SK-N-SH (cell line): ENCODE results near the gene COPS4. TPM values are rescaled to one million over a fixed set of nuclear protein-coding genes. Genes with fewer than 3 reads are reported as not detected.
A peak's percentile ranks its signal among the peaks of the same experiment; 100 is the strongest.

Experiments
- CTCF ChIA-PET: fragments of 300-600, 350-600 bp; formaldehyde crosslinking; extraction: SDS; loops from one replicate; lab custom pipeline; 2021; lab: Yijun Ruan, JAX
- POLR2A ChIA-PET: fragments of 350-600 bp; sonication (Branson Sonifier 250); formaldehyde crosslinking; extraction: SDS; loops from one replicate; lab custom pipeline; 2020; ENCODE audit warnings: antibody characterized with exemption, inconsistent platforms; lab: Yijun Ruan, JAX
- DNase-seq: peaks from one replicate; pipeline ENCODE4 v3.0.0; 2012
- H2AFZ ChIP-seq: fragments of 200-600 bp; sonication (generic); 2 replicates; pipeline ENCODE4 v1.8.1; 2016; ENCODE audit warnings: antibody characterized with exemption, mild to moderate bottlenecking, low read depth
- H3F3A ChIP-seq: fragments of 200-600 bp; sonication (generic); replicated peaks from 2 replicates; pipeline ENCODE3; 2016; ENCODE audit warnings: antibody characterized with exemption, mild to moderate bottlenecking; ENCODE audit not compliant: insufficient read depth
- H3K27ac ChIP-seq, 2 experiments: fragments of 200-500 bp in 1 of 2; fragments of 200-600 bp in 1 of 2; sonication (Bioruptor generic) in 1 of 2; sonication (generic), shearing (Covaris generic) in 1 of 2; 2 replicates each; pipeline versions ENCODE4 v1.5.1 to v1.6.1; 2014 to 2016; ENCODE audit warnings: low read depth in 2 of 2, inconsistent platforms in 1 of 2, low read length in 1 of 2, mild to moderate bottlenecking in 1 of 2, mixed read lengths in 1 of 2
- H3K27me3 ChIP-seq: fragments of 200-600 bp; sonication (generic), shearing (Covaris generic); 2 replicates; pipeline ENCODE4 v1.6.1; 2016; ENCODE audit warnings: mixed run types; ENCODE audit not compliant: insufficient read depth
- H3K36me3 ChIP-seq, 2 experiments: fragments of 200-500 bp in 1 of 2; fragments of 200-600 bp in 1 of 2; sonication (Bioruptor generic) in 1 of 2; sonication (generic) in 1 of 2; replicated peaks in 1 of 2; 2 replicates each; pipeline versions ENCODE3 to v1.5.1; 2014 to 2016; ENCODE audit warnings: low read length in 1 of 2, mild to moderate bottlenecking in 1 of 2; ENCODE audit not compliant: insufficient read depth in 2 of 2, control insufficient read depth in 1 of 2
- H3K4me1 ChIP-seq, 2 experiments: fragments of 200-500 bp in 1 of 2; fragments of 200-600 bp in 1 of 2; sonication (Bioruptor generic) in 1 of 2; sonication (generic), shearing (Covaris generic) in 1 of 2; 2 replicates each; pipeline versions ENCODE4 v1.5.1 to v1.6.1; 2014 to 2016; ENCODE audit warnings: low read depth in 1 of 2, low read length in 1 of 2, mixed run types in 1 of 2; ENCODE audit not compliant: insufficient read depth in 2 of 2, control insufficient read depth in 1 of 2
- H3K4me2 ChIP-seq: fragments of 200-600 bp; sonication (generic), shearing (Covaris generic); 2 replicates; pipeline ENCODE4 v1.6.1; 2017; ENCODE audit warnings: mixed run types
- H3K4me3 ChIP-seq, 2 experiments: fragments of 200-500 bp in 1 of 2; fragments of 200-600 bp in 1 of 2; sonication (Bioruptor generic) in 1 of 2; sonication (generic), shearing (Covaris generic) in 1 of 2; 2 replicates each; pipeline versions ENCODE4 v1.5.1 to v1.8.1; 2014 to 2016; ENCODE audit warnings: low read depth in 2 of 2, inconsistent platforms in 1 of 2, low read length in 1 of 2, mild to moderate bottlenecking in 1 of 2, mixed read lengths in 1 of 2, moderate library complexity in 1 of 2
- H3K79me2 ChIP-seq: fragments of 200-600 bp; sonication (generic); 2 replicates; pipeline ENCODE4 v1.8.1; 2017; ENCODE audit warnings: mild to moderate bottlenecking; ENCODE audit not compliant: insufficient read depth
- H3K9ac ChIP-seq: fragments of 200-600 bp; sonication (generic); 2 replicates; pipeline ENCODE4 v1.6.1; 2017; ENCODE audit warnings: mixed run types
- H3K9me2 ChIP-seq: fragments of 200-600 bp; sonication (generic); 2 replicates; pipeline ENCODE4 v1.6.1; 2017; ENCODE audit warnings: mixed run types
- H3K9me3 ChIP-seq: fragments of 200-600 bp; sonication (generic); 2 replicates; pipeline ENCODE4 v1.6.1; 2017; ENCODE audit warnings: mixed run types, mild to moderate bottlenecking, moderate library complexity
- H4K20me1 ChIP-seq: fragments of 200-600 bp; sonication (generic); 2 replicates; pipeline ENCODE4 v1.6.1; 2017; ENCODE audit warnings: mild to moderate bottlenecking, mixed run types; ENCODE audit not compliant: insufficient read depth
- EZH2phosphoT487 ChIP-seq: fragments of 200-600 bp; sonication (generic); IDR thresholded peaks from 2 replicates; pipeline ENCODE4 v1.6.1; 2017; ENCODE audit warnings: low read depth, mixed run types, mild to moderate bottlenecking, antibody characterized with exemption, moderate library complexity, borderline replicate concordance
- FOXJ3 ChIP-seq: sonication (generic); formaldehyde crosslinking; IDR thresholded peaks from 2 replicates; pipeline ENCODE4 v1.5.1; 2020; ENCODE audit warnings: mild to moderate bottlenecking, missing genetic modification reagents
- GABPA ChIP-seq: IDR thresholded peaks from 2 replicates; pipeline ENCODE4 v1.4.0; 2012; ENCODE audit warnings: low read depth, mild to moderate bottlenecking
- GATA2 ChIP-seq: sonication (generic); formaldehyde crosslinking; IDR thresholded peaks from 2 replicates; pipeline ENCODE4 v1.5.0; 2020; ENCODE audit warnings: mild to moderate bottlenecking, missing genetic modification reagents
- JUND ChIP-seq: IDR thresholded peaks from 2 replicates; pipeline ENCODE4 v1.4.0; 2012
- MXI1 ChIP-seq: IDR thresholded peaks from 2 replicates; pipeline ENCODE4 v1.6.1; 2012; ENCODE audit warnings: mild to moderate bottlenecking, low read depth, low read length, improper control_type of control experiment
- POLR2AphosphoS5 ChIP-seq: IDR thresholded peaks from 2 replicates; pipeline ENCODE4 v1.6.1; 2012; ENCODE audit warnings: low read depth, low read length
- RCOR1 ChIP-seq: fragments of 150-350 bp; IDR thresholded peaks from 2 replicates; pipeline ENCODE4 v1.6.1; 2017; ENCODE audit warnings: antibody characterized with exemption, low read length
- SIN3A ChIP-seq: IDR thresholded peaks from 2 replicates; pipeline ENCODE4 v1.6.1; 2012; ENCODE audit warnings: low read depth, mild to moderate bottlenecking, low read length, moderate library complexity, borderline replicate concordance
- SMC3 ChIP-seq: IDR thresholded peaks from 2 replicates; pipeline ENCODE4 v1.6.1; 2012; ENCODE audit warnings: low read depth, low read length, improper control_type of control experiment
- TAF1 ChIP-seq: IDR thresholded peaks from 2 replicates; pipeline ENCODE4 v1.6.1; 2012; ENCODE audit warnings: low read depth, mild to moderate bottlenecking, low read length, moderate library complexity, borderline replicate concordance
- TEAD4 ChIP-seq: IDR thresholded peaks from 2 replicates; pipeline ENCODE4 v1.4.0; 2012; ENCODE audit warnings: mild to moderate bottlenecking, borderline replicate concordance; ENCODE audit not compliant: insufficient read depth
- YY1 ChIP-seq: IDR thresholded peaks from 2 replicates; pipeline ENCODE4 v1.4.0; 2012; ENCODE audit warnings: low read depth, mild to moderate bottlenecking
- WGBS: methylation state at CpG from one replicate; pipeline ENCODE4 v1.1.6; 2017; ENCODE audit warnings: low lambda C conversion rate; 5-methylcytosine and 5-hydroxymethylcytosine counted together
- polyA plus RNA-seq, 3 experiments: library from polyadenylated mRNA; depleted of rRNA; stranded (reverse); fragments of >200 nt; gene quantifications; 2 replicates each; pipeline ENCODE4 v1.2.3, GENCODE V29; 2012
- TF ChIP-seq, protein P1 (sequence below): fragments of 150-350 bp; IDR thresholded peaks from 2 replicates; pipeline ENCODE4 v1.6.1; 2017; ENCODE audit warnings: antibody characterized with exemption, low read length, low read depth, borderline replicate concordance
- TF ChIP-seq, protein P2 (sequence below): IDR thresholded peaks from 2 replicates; pipeline ENCODE4 v1.4.0; 2012; ENCODE audit warnings: low read depth
- TF ChIP-seq, protein P3 (sequence below): IDR thresholded peaks from 2 replicates; pipeline ENCODE4; 2012
- TF ChIP-seq, protein P4 (sequence below): IDR thresholded peaks from 2 replicates; pipeline ENCODE4 v1.4.0; 2012; ENCODE audit warnings: low read depth, borderline replicate concordance
- TF ChIP-seq, protein P5 (sequence below): fragments of 150-350 bp; IDR thresholded peaks from 2 replicates; pipeline ENCODE4 v1.6.1; 2016; ENCODE audit warnings: mild to moderate bottlenecking, low read depth, low read length

COPS4 gene
- polyA plus RNA-seq, 1 of the 3 experiments (the other 2 are of a cell fraction) = 33.9 TPM

DNA sequence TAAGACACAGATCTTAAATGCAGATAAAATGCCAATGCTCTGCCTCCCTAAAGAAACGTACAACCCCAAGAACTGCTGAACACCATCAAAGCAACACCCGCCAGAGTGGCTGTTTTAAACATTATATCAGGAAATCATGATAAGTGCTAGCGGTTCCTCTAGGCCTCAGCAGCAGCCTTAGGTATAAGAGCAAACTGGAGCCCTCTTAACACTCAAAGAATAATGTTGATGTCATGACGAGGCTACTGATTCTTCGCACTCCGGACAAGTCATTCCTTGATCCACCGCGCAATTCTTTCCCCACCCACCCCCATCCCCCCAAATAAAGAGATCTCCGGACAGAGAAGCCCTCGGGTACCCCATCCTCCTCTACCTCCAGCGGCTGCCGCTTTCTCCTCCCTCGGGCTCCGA lies 24.9 kb upstream of the COPS4 start:
- Histone ChIP-seq H3K4me2 (peak overlapping the region; percentile 98), H3K9ac (peak overlapping the region; percentile 90), H3K27me3 (no peaks in the 10 kb centered on the region), H3K4me3 (peak overlapping the region; percentile 88 to 95), H4K20me1 (no peaks in the 10 kb centered on the region), H3K79me2 (peaks cover 74% of the 10 kb centered on the region), H3F3A (peaks cover 18% of the 10 kb centered on the region), H2AFZ (peak overlapping the region; percentile 85), H3K4me1 (peaks cover 4 to 12% of the 10 kb centered on the region in 2 experiments; a peak in 2 of 4 replicates), H3K36me3 (no peaks in the 10 kb centered on the region), H3K27ac (peak overlapping the region; percentile 82 to 85), H3K9me2 (no peaks in the 10 kb centered on the region), H3K9me3 (no peaks in the 10 kb centered on the region)
- ChIA-PET POLR2A (interaction anchor here (3.9 kb wide), 1 partner anchor 25 kb away, joined by 34 read pairs; the partner anchor contains the start of gene COPS4), CTCF (interaction anchor here (1.4 to 1.7 kb wide), 2 partner anchors 71 to 110 kb away, joined by 4 read pairs; partner anchors contain the start of gene THAP9)
- 0 out of 2 replicates have a peak, but pooled peaks have one; percentile 9 for TF ChIP-seq GATA2 (CRISPR knock-in tag)
- no peak for TF ChIP-seq SMC3
- DNase-seq = no peak
- 2% methylated on average over 13 of the region's 14 CpGs for WGBS

DNA sequence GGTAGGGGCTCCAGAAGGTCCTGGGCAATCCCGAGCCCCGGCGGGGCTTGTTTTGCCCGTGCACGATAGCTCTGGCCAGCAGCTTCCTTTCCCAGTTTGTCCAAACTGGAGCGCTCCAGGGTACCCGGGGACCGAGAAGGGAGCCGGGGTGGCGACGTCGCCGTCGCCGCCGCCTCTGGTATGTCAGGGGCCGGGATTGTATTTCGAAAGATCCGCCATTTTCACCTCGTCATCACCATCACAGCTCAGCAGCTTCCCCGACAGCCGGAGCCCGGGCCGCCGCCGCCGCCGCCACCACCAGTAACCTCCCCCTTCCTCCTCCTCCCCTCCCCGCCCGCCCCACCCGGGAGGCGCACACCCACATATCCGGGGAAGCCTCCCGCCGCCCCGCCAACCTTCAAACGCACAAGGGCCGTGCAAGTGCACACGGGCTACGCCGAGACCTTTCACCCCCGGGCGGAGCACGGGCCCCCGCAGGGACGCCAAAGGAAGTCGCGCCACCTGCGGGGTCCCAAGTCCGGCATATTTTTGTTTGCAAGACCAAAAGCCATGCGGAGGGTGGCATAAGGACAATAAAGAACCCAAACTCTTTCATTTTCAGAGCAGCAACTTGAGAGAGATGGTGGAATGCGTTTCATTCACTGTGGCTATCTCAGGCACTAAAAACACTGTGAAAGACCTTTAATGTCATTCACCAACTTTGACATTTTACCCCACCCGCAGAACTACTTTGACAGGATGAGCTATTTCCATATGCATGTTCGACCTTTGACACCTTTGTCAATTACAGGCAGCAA lies 24.3 kb upstream of the COPS4 start, which contains the start of gene LIN54:
Gene LIN54, minus strand, starts transcription at position 302 of the 797 bp plus-strand sequence. CDS start 25,979 bp downstream, outside the sequence.
- Histone ChIP-seq H4K20me1 (no peaks in the 10 kb centered on the region), H3K27me3 (no peaks in the 10 kb centered on the region), H3K4me3 (peak within 1 kb of the TSS; percentile 88 to 95), H3K9me3 (no peaks in the 10 kb centered on the region), H3K36me3 (no peaks in the 10 kb centered on the region), H2AFZ (peak within 1 kb of the TSS; percentile 92), H3K79me2 (peaks cover 68% of the 10 kb centered on the region), H3K4me1 (peaks cover 4 to 12% of the 10 kb centered on the region in 2 experiments; a peak in 2 of 4 replicates), H3K9me2 (no peaks in the 10 kb centered on the region), H3K4me2 (peak within 1 kb of the TSS; percentile 98), H3K9ac (peak within 1 kb of the TSS; percentile 90), H3F3A (peaks cover 18% of the 10 kb centered on the region), H3K27ac (peak within 1 kb of the TSS; percentile 82 to 85)
- ChIA-PET CTCF (interaction anchor here (0.7 to 1.7 kb wide), 4 partner anchors 29 to 250 kb away, joined by 3 to 4 read pairs (median 4); partner anchors contain the start of gene THAP9), POLR2A (interaction anchor here (3.9 kb wide), 1 partner anchor 24 kb away, joined by 34 read pairs; the partner anchor contains the start of gene COPS4)
- DNase-seq = peak; percentile 88
- TF ChIP-seq EZH2phosphoT487 (no peak), POLR2AphosphoS5 (no peak; the same call in 1 of the 2 replicates), YY1 (peak; percentile 81), TAF1 (no peak; the same call in 1 of the 2 replicates), SMC3 (no peak), RCOR1 (0 out of 2 replicates have a peak, but pooled peaks have one; percentile 4), FOXJ3 (CRISPR knock-in tag) (no peak), TEAD4 (no peak), SIN3A (peak; percentile 92), JUND (no peak), GABPA (peak; percentile 30; the same call in 1 of the 2 replicates), MXI1 (peak; percentile 92)
- TF ChIP-seq, protein P1, sequence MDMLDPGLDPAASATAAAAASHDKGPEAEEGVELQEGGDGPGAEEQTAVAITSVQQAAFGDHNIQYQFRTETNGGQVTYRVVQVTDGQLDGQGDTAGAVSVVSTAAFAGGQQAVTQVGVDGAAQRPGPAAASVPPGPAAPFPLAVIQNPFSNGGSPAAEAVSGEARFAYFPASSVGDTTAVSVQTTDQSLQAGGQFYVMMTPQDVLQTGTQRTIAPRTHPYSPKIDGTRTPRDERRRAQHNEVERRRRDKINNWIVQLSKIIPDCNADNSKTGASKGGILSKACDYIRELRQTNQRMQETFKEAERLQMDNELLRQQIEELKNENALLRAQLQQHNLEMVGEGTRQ = no peak
- TF ChIP-seq, protein P2, sequence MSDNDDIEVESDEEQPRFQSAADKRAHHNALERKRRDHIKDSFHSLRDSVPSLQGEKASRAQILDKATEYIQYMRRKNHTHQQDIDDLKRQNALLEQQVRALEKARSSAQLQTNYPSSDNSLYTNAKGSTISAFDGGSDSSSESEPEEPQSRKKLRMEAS = no peak
- TF ChIP-seq, protein P3, sequence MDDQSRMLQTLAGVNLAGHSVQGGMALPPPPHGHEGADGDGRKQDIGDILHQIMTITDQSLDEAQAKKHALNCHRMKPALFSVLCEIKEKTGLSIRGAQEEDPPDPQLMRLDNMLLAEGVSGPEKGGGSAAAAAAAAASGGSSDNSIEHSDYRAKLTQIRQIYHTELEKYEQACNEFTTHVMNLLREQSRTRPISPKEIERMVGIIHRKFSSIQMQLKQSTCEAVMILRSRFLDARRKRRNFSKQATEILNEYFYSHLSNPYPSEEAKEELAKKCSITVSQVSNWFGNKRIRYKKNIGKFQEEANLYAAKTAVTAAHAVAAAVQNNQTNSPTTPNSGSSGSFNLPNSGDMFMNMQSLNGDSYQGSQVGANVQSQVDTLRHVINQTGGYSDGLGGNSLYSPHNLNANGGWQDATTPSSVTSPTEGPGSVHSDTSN = no peak
- TF ChIP-seq, protein P4, sequence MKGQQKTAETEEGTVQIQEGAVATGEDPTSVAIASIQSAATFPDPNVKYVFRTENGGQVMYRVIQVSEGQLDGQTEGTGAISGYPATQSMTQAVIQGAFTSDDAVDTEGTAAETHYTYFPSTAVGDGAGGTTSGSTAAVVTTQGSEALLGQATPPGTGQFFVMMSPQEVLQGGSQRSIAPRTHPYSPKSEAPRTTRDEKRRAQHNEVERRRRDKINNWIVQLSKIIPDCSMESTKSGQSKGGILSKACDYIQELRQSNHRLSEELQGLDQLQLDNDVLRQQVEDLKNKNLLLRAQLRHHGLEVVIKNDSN = no peak
- TF ChIP-seq, protein P5, sequence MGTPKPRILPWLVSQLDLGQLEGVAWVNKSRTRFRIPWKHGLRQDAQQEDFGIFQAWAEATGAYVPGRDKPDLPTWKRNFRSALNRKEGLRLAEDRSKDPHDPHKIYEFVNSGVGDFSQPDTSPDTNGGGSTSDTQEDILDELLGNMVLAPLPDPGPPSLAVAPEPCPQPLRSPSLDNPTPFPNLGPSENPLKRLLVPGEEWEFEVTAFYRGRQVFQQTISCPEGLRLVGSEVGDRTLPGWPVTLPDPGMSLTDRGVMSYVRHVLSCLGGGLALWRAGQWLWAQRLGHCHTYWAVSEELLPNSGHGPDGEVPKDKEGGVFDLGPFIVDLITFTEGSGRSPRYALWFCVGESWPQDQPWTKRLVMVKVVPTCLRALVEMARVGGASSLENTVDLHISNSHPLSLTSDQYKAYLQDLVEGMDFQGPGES = no peak
- 0% methylated on average over 14 of the region's 54 CpGs for WGBS
